Muscle of back (tissue), 11 donors: Measurements from ENCODE around the gene S100A11. TPM values are rescaled to one million over a fixed set of nuclear protein-coding genes. Genes with fewer than 3 reads are reported as not detected.

ENCODE experiments used
- DNase-seq, 3 donors: peaks; one replicate each; pipeline versions ENCODE4 v3.0.0 to v3.0.0-alpha.2; 2013
- polyA plus RNA-seq, 10 donors: library from polyadenylated mRNA; unstranded; fragments of 120-200 nt; gene quantifications; one replicate each; pipeline ENCODE4 v1.2.1, GENCODE V29; 2013; ENCODE audit not compliant: insufficient read length in 10 of 10

The S100A11 gene
- polyA plus RNA-seq, 10 donors = 144 to 317 (median 205) TPM

- no peak for DNase-seq
These were observed 31.4 kb downstream of the S100A11 start for GRCh38 chr1:152005360-152005912.

- no peak for DNase-seq
These were observed 32.9 kb downstream of the S100A11 start for GRCh38 chr1:152003846-152004442.

GRCh38 chr1:152002960-152003359, 33.8 kb downstream of the S100A11 start:
- DNase-seq = no peak

GRCh38 chr1:152001631-152002584, 34.9 kb downstream of the S100A11 start:
- DNase-seq = peak; percentile 89 to 92 (median 90)

- DNase-seq = peak in 1 of 3 donors; percentile 44
These were observed 35.7 kb downstream of the S100A11 start for GRCh38 chr1:152000964-152001630.

GRCh38 chr1:151998611-151999362, 38.0 kb downstream of the S100A11 start:
- DNase-seq = no peak

- DNase-seq = no peak
These were observed 39.6 kb downstream of the S100A11 start for GRCh38 chr1:151997284-151997570.

- no peak for DNase-seq
These were observed 41.0 kb downstream of the S100A11 start for GRCh38 chr1:151995774-151996173.

GRCh38 chr1:151994956-151995355, 41.8 kb downstream of the S100A11 start:
- peak in 2 of 3 donors; percentile 46 to 98 for DNase-seq

GRCh38 chr1:151993734-151994496, 42.9 kb downstream of the S100A11 start, which contains the start of gene S100A10:
Gene S100A10 (minus strand): TSS chr1:151993859. CDS start chr1:151986230, 7,629 bp downstream.
- DNase-seq = peak; percentile 71 to 93 (median 87)

GRCh38 chr1:151993084-151993733, 43.6 kb downstream of the S100A11 start:
- DNase-seq = peak in 1 of 3 donors; percentile 81

- DNase-seq = peak; percentile 73 to 90 (median 73)
These were observed 44.3 kb downstream of the S100A11 start for GRCh38 chr1:151992303-151993083.

- peak in 1 of 3 donors; percentile 52 for DNase-seq
These were observed 45.0 kb downstream of the S100A11 start for GRCh38 chr1:151991663-151992302.

GRCh38 chr1:151990856-151991198, 46.0 kb downstream of the S100A11 start:
- DNase-seq = peak; percentile 73 to 81 (median 73)

- DNase-seq = no peak
These were observed 46.5 kb downstream of the S100A11 start for GRCh38 chr1:151990058-151990855.

- peak in 1 of 3 donors; percentile 65 for DNase-seq
These were observed 47.5 kb downstream of the S100A11 start for GRCh38 chr1:151989211-151989862.

- peak in 1 of 3 donors; percentile 84 for DNase-seq
These were observed 48.3 kb downstream of the S100A11 start for GRCh38 chr1:151988405-151988923.
